ENCODE measurements around the gene ACP5.
"Not testable (repeated sequence)": the region's sequence is repeated elsewhere in the genome, so short reads cannot be mapped to it uniquely, and the experiment has no call there.

Gene ACP5

GRCh38 chr19:11577451-11578257 lies at the start of gene ACP5:
Gene ACP5, minus strand, starts transcription at chr19:11577645. Its CDS starts 328 bp downstream, at chr19:11577317.
- no peak for DNase-seq (ENCODE audit: low read depth)

- DNase-seq (ENCODE audit: low read depth): no peak
Observed at GRCh38 chr19:11626252-11626651, 48.8 kb upstream of the ACP5 start.

- DNase-seq (ENCODE audit: low read depth): no peak
Observed at GRCh38 chr19:11624069-11624463, 46.6 kb upstream of the ACP5 start.

GRCh38 chr19:11622401-11622800 lies 45.0 kb upstream of the ACP5 start:
- not testable (repeated sequence) for DNase-seq (ENCODE audit: low read depth)

- DNase-seq (ENCODE audit: low read depth): no peak
Observed at GRCh38 chr19:11620553-11620952, 43.1 kb upstream of the ACP5 start.

- DNase-seq (ENCODE audit: low read depth): no peak
Observed at GRCh38 chr19:11617180-11618062, 40.0 kb upstream of the ACP5 start.

GRCh38 chr19:11612816-11613511 lies 35.5 kb upstream of the ACP5 start:
- DNase-seq (ENCODE audit: low read depth): no peak

GRCh38 chr19:11611730-11612129 lies 34.3 kb upstream of the ACP5 start:
- DNase-seq (ENCODE audit: low read depth): no peak

GRCh38 chr19:11606484-11606883 lies 29.0 kb upstream of the ACP5 start:
- no peak for DNase-seq (ENCODE audit: low read depth)

GRCh38 chr19:11599704-11600103 lies 22.3 kb upstream of the ACP5 start:
- not testable (repeated sequence) for DNase-seq (ENCODE audit: low read depth)

GRCh38 chr19:11598746-11599145 lies 21.3 kb upstream of the ACP5 start:
- no peak for DNase-seq (ENCODE audit: low read depth)

- DNase-seq (ENCODE audit: low read depth): no peak
Observed at GRCh38 chr19:11598103-11598483, 20.6 kb upstream of the ACP5 start.

- DNase-seq (ENCODE audit: low read depth): peak; percentile 97
Observed at GRCh38 chr19:11597202-11598102, 20.0 kb upstream of the ACP5 start, which contains the start of gene ZNF627. Gene ZNF627, plus strand, starts transcription at chr19:11597483. Its CDS starts 145 bp downstream, at chr19:11597628.

- DNase-seq (ENCODE audit: low read depth): no peak
Observed at GRCh38 chr19:11596156-11596555, 18.7 kb upstream of the ACP5 start.

GRCh38 chr19:11594084-11594483 lies 16.6 kb upstream of the ACP5 start:
- DNase-seq (ENCODE audit: low read depth): no peak

- DNase-seq (ENCODE audit: low read depth): no peak
Observed at GRCh38 chr19:11587975-11588631, 10.7 kb upstream of the ACP5 start.

GRCh38 chr19:11587302-11587974 lies 10.0 kb upstream of the ACP5 start:
- DNase-seq (ENCODE audit: low read depth): peak; percentile 75

- no peak for DNase-seq (ENCODE audit: low read depth)
Observed at GRCh38 chr19:11586331-11586730, 8.9 kb upstream of the ACP5 start.

GRCh38 chr19:11581740-11582139 lies 4.3 kb upstream of the ACP5 start:
- DNase-seq (ENCODE audit: low read depth): peak; percentile 47

- no peak for DNase-seq (ENCODE audit: low read depth)
Observed at GRCh38 chr19:11580116-11580515, 2.7 kb upstream of the ACP5 start.
